GM19455 (cell line): ENCODE results near the gene RFX5.

Experiments used
- ATAC-seq: cut with Tn5 transposase; IDR thresholded peaks from one replicate; pipeline ENCODE4 v1.9.1; 2021; ENCODE audit not compliant: unreplicated experiment

Gene RFX5

GRCh38 chr1:151325231-151325630 is 21.8 kb downstream of the RFX5 start:
- ATAC-seq, result no peak

GRCh38 chr1:151324390-151324930 is 22.6 kb downstream of the RFX5 start:
- ATAC-seq, result no peak

GRCh38 chr1:151318975-151319374 is 28.1 kb downstream of the RFX5 start:
- ATAC-seq, result no peak

- no peak for ATAC-seq
These were observed 31.4 kb downstream of the RFX5 start for GRCh38 chr1:151315565-151316235.

GRCh38 chr1:151314137-151314875 is 32.7 kb downstream of the RFX5 start:
- ATAC-seq, result no peak

GRCh38 chr1:151313501-151313900 is 33.6 kb downstream of the RFX5 start:
- ATAC-seq, result no peak

GRCh38 chr1:151312826-151313225 is 34.2 kb downstream of the RFX5 start:
- ATAC-seq, result no peak

GRCh38 chr1:151312411-151312810 is 34.6 kb downstream of the RFX5 start:
- ATAC-seq, result no peak

GRCh38 chr1:151311589-151312331 is 35.3 kb downstream of the RFX5 start:
- ATAC-seq, result no peak

- ATAC-seq, result no peak
These were observed 36.0 kb downstream of the RFX5 start for GRCh38 chr1:151311011-151311410.

GRCh38 chr1:151309811-151310323 is 37.2 kb downstream of the RFX5 start:
- no peak for ATAC-seq

GRCh38 chr1:151294742-151295462 is 52.1 kb downstream of the RFX5 start:
- ATAC-seq, result no peak

GRCh38 chr1:151293093-151293492 is 54.0 kb downstream of the RFX5 start:
- ATAC-seq, result no peak

GRCh38 chr1:151292207-151293030 is 54.6 kb downstream of the RFX5 start:
- no peak for ATAC-seq

GRCh38 chr1:151290709-151291303 is 56.2 kb downstream of the RFX5 start:
- ATAC-seq, result no peak
